ENCODE results near the gene CCDC69. TPM values are rescaled to one million over a fixed set of nuclear protein-coding genes. Genes with fewer than 3 reads are reported as not detected.
A peak's percentile ranks its signal among the peaks of the same experiment; 100 is the strongest.

Gene CCDC69
- total and polyA plus RNA-seq, 2 of the 8 experiments (the other 6 are each of a cell fraction or from before 2014, with no cell fraction given): 8.4 to 10.8 TPM

GRCh38 chr5:151224372-151224771 lies 480 bp upstream of the CCDC69 start:
- Histone ChIP-seq H3K4me1 (replicated peaks in 1 of 4; ENCODE audit: control insufficient read depth in 3 of 4, insufficient read depth in 4 of 4, low read length in 3 of 4) (peaks cover 2 to 12% (median 6%) of the 10 kb centered on the region in 4 experiments), H2AFZ (ENCODE audit: low read length) (no peak overlapping the region), H3K9me3 (ENCODE audit: insufficient read depth in 2 of 2, low read depth in 1 of 2, low read length in 1 of 2) (no peaks in the 10 kb centered on the region), H3K4ac (replicated peaks; ENCODE audit: insufficient read length, low read depth, low read length) (no peak overlapping the region), H3K27ac (ENCODE audit: low read depth, low read length) (no peak overlapping the region), H2AK5ac (ENCODE audit: low read depth, low read length) (no peak overlapping the region), H3K79me2 (ENCODE audit: control insufficient read depth in 1 of 2, insufficient read depth in 2 of 2, low read length in 2 of 2) (no peaks in the 10 kb centered on the region), H3K4me3 (ENCODE audit: extremely low read depth in 1 of 4, insufficient read depth in 2 of 4, low read depth in 3 of 4, low read length in 4 of 4) (peak overlapping the region in 2 of 4 experiments; percentile 61 to 73; a peak in 3 of 8 replicates), H2BK15ac (ENCODE audit: low read length) (no peak overlapping the region), H3K36me3 (ENCODE audit: control insufficient read depth in 2 of 4, insufficient read depth in 4 of 4, low read length in 3 of 4) (no peaks in the 10 kb centered on the region), H4K20me1 (replicated peaks in 1 of 2; ENCODE audit: control insufficient read depth in 1 of 2, insufficient read depth in 2 of 2, low read length in 2 of 2) (peaks cover 0 to 2% of the 10 kb centered on the region in 2 experiments), H3K23ac (ENCODE audit: insufficient read length) (no peak overlapping the region), H2BK120ac (replicated peaks; ENCODE audit: low read depth, low read length) (no peak overlapping the region), H4K8ac (ENCODE audit: extremely low read depth, insufficient read depth, low read length) (no peak overlapping the region), H3K18ac (ENCODE audit: extremely low read depth, low read length) (no peak overlapping the region), H3K14ac (ENCODE audit: insufficient read length) (no peak overlapping the region), H3K9ac (replicated peaks in 1 of 4; ENCODE audit: extremely low read depth in 1 of 4, low read depth in 3 of 4, low read length in 3 of 4) (no peak overlapping the region), H3K23me2 (ENCODE audit: low read depth, low read length) (peaks cover 5% of the 10 kb centered on the region; the same call in 1 of the 2 replicates), H3K27me3 (replicated peaks in 1 of 4; ENCODE audit: control insufficient read depth in 3 of 4, extremely low read depth in 1 of 4, insufficient read depth in 3 of 4, low read length in 3 of 4) (peaks cover 0 to 2% (median 0%) of the 10 kb centered on the region in 4 experiments; a peak in 3 of 7 replicates), H2BK20ac (ENCODE audit: low read length) (no peak overlapping the region), H3K4me2 (ENCODE audit: insufficient read depth in 1 of 2, low read depth in 2 of 2, low read length in 2 of 2) (no peak overlapping the region), H3K79me1 (ENCODE audit: low read depth, low read length) (peaks cover 3% of the 10 kb centered on the region; the same call in 1 of the 2 replicates), H2BK12ac (ENCODE audit: low read depth, low read length) (no peak overlapping the region), H4K5ac (ENCODE audit: insufficient read length, low read depth, low read length) (no peak overlapping the region), H3K56ac (replicated peaks; ENCODE audit: insufficient read length, low read depth, low read length) (no peak overlapping the region), H2BK5ac (ENCODE audit: low read depth, low read length) (no peak overlapping the region), H4K91ac (replicated peaks; ENCODE audit: insufficient read length, low read length) (no peak overlapping the region)
- no peak for FAIRE-seq
- POLR2A ChIA-PET (ENCODE audit: partially characterized antibody): interaction anchor here (0.6 to 2.2 kb wide), 8 partner anchors 10 to 1111 kb away, joined by 3 to 13 read pairs (median 4); partner anchors contain the start of gene GM2A
- CTCF ChIA-PET (ENCODE audit: partially characterized antibody): interaction anchor here (0.5 to 5.2 kb wide), 16 partner anchors 10 to 224 kb away, joined by 3 to 56 read pairs (median 4); partner anchors contain the start of gene GM2A
- 92% methylated on average over 6 of the region's 6 CpGs; no CpG with 5 or more reads in 1 of the 2 experiments for WGBS, 2 experiments (ENCODE audit: extremely low coverage in 1 of 2, insufficient coverage in 1 of 2, insufficient read length in 1 of 2, insufficient replicate concordance in 2 of 2, low coverage in 1 of 2, low lambda C conversion rate in 2 of 2, missing lambda C conversion rate in 1 of 2)
- TF ChIP-seq BACH1 (IDR thresholded peaks at IDR 0.05; ENCODE audit: low read length) (no peak), CHD1 (IDR thresholded peaks at IDR 0.05; ENCODE audit: low read depth, low read length) (no peak), EGR1 (IDR thresholded peaks at IDR 0.05; ENCODE audit: borderline replicate concordance, low read depth, low read length) (no peak), RBBP5 (IDR thresholded peaks at IDR 0.05; ENCODE audit: borderline replicate concordance, low read depth, low read length) (no peak), BRCA1 (IDR thresholded peaks at IDR 0.05; ENCODE audit: low read depth, low read length) (no peak), TAF7 (optimal IDR thresholded peaks at IDR 0.05; ENCODE audit: borderline replicate concordance, low read depth, low read length) (no peak), HDAC2 (IDR thresholded peaks at IDR 0.05; ENCODE audit: borderline replicate concordance in 1 of 2, low read depth in 2 of 2, low read length in 2 of 2) (no peak), SUZ12 (IDR thresholded peaks at IDR 0.05; ENCODE audit: low read length) (no peak), RFX5 (IDR thresholded peaks at IDR 0.05; ENCODE audit: borderline replicate concordance, low read depth, low read length) (no peak), SAP30 (IDR thresholded peaks at IDR 0.05; ENCODE audit: insufficient read depth, insufficient replicate concordance, low read length) (no peak), TEAD4 (IDR thresholded peaks at IDR 0.05; ENCODE audit: low read depth, low read length) (no peak), ATF2 (IDR thresholded peaks at IDR 0.05; ENCODE audit: low read length) (no peak)
- no peak for DNase-seq (ENCODE audit: low read depth in 1 of 2, low spot score in 2 of 2)
